ENCODE measurements around the gene ZNHIT2.

- TF ChIP-seq POLR2A (IDR thresholded peaks at IDR 0.05; ENCODE audit: low read depth, low read length) = no peak
- TF ChIP-seq POLR2AphosphoS5 (IDR thresholded peaks at IDR 0.05; ENCODE audit: low read depth, low read length) = no peak
Measured at GRCh38 chr11:65152122-65152521, 34.6 kb upstream of the ZNHIT2 start.
